Panc1 (cell line): ENCODE results near the gene TCTN3.

Experiments used
- POLR2AphosphoS5 ChIP-seq: IDR thresholded peaks from 2 replicates; pipeline ENCODE4 v1.6.1; 2012; ENCODE audit warnings: mild to moderate bottlenecking, low read depth, low read length, moderate library complexity
- SIN3A ChIP-seq: IDR thresholded peaks from 2 replicates; pipeline ENCODE4 v1.6.1; 2012; ENCODE audit warnings: low read depth, mild to moderate bottlenecking, low read length, moderate library complexity, borderline replicate concordance; ENCODE audit not compliant: insufficient read depth
- TCF7L2 ChIP-seq: IDR thresholded peaks from 2 replicates; pipeline ENCODE4 v1.6.1; 2011; ENCODE audit warnings: mild to moderate bottlenecking, low read depth, low read length, inconsistent platforms
- TF ChIP-seq, protein P1 (sequence below): fragments of 450-650 bp; IDR thresholded peaks from 2 replicates; pipeline ENCODE4 v1.5.1; 2017; ENCODE audit warnings: mild to moderate bottlenecking

DNA sequence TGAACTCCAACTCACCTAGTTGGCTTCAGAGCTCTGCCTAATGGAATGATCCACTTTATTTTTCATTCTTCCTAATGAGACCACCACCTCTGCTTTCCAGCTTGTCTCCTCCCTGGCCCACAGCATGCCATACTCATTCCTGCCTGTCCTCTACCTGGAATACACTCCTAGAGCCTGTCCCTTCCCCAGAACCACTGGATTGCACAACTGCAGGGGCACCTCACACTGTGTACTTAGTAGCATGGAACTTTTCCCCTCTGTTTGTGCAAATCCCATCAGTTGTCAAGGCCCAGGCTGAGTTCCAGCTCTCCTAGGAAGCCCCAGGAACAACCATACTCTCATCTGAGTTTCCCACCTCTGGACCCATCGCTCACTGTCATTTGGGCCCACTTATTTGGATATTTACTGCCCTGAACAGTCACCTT is 52.8 kb downstream of the TCTN3 start:
- TF ChIP-seq, protein P1, sequence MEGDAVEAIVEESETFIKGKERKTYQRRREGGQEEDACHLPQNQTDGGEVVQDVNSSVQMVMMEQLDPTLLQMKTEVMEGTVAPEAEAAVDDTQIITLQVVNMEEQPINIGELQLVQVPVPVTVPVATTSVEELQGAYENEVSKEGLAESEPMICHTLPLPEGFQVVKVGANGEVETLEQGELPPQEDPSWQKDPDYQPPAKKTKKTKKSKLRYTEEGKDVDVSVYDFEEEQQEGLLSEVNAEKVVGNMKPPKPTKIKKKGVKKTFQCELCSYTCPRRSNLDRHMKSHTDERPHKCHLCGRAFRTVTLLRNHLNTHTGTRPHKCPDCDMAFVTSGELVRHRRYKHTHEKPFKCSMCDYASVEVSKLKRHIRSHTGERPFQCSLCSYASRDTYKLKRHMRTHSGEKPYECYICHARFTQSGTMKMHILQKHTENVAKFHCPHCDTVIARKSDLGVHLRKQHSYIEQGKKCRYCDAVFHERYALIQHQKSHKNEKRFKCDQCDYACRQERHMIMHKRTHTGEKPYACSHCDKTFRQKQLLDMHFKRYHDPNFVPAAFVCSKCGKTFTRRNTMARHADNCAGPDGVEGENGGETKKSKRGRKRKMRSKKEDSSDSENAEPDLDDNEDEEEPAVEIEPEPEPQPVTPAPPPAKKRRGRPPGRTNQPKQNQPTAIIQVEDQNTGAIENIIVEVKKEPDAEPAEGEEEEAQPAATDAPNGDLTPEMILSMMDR = no peak
- TF ChIP-seq SIN3A (no peak), POLR2AphosphoS5 (no peak), TCF7L2 (no peak)
